ENCODE data around the gene CRCP. TPM values are rescaled to one million over a fixed set of nuclear protein-coding genes. Genes with fewer than 3 reads are reported as not detected.
A peak's percentile ranks its signal among the peaks of the same experiment; 100 is the strongest.
"Not testable (repeated sequence)": the region's sequence is repeated elsewhere in the genome, so short reads cannot be mapped to it uniquely, and the experiment has no call there.

CRCP gene
- polyA plus RNA-seq (2011; rRNA removed) (24.7 and 24.8 TPM in 2 replicates), polyA minus RNA-seq (2011; rRNA and poly(A)+ RNA removed) (22.5 and 32.3 TPM in 2 replicates)

DNA sequence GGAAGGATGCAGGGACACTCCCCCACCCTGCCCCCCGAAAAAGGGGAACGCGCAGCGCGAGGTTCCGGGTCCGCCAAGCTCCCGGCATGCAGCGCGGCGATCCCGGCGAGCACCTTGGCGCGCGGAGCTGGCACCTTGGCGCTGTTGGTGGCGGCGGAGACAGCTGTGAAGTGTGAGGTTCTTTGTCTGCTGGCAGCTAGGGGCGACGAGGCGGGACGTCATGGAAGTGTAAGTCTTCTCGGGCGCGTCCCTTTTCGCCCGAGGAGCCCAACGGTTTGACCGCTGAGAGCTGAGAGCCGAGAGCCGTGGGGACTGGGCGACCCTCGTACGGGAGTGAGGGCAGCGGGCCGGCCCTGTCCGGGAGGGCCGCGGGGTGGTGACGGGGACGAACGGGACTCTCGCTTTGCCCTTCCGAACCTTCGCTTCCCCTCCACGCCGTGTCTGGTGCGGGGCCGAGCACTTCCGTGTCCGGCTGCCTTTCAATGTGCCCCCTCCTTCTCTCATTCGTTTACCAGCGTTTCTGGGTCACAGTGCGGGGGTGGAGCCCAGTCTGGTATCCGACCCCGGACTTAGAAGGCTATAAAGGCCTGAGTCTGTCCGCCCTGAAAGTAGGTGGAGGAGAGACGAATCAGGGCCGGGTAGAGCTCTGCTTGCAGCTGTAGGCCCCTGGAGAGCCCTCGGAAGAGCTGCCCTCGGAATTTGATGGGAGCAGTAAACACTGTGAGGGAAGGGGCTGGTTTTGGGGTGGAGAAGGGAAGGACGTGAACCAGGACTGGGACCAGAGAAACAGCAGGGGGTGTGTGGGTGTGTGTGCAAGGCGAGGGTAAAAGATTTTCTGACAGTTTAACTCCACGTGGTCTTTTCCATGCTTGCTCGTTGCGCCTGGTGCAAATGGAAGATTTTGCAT, at the start of gene CRCP:
Gene CRCP (plus strand): TSS at position 105 of the 907 bp plus-strand sequence. CDS start 116 bp downstream, at position 221.
- TF ChIP-seq, protein P1, sequence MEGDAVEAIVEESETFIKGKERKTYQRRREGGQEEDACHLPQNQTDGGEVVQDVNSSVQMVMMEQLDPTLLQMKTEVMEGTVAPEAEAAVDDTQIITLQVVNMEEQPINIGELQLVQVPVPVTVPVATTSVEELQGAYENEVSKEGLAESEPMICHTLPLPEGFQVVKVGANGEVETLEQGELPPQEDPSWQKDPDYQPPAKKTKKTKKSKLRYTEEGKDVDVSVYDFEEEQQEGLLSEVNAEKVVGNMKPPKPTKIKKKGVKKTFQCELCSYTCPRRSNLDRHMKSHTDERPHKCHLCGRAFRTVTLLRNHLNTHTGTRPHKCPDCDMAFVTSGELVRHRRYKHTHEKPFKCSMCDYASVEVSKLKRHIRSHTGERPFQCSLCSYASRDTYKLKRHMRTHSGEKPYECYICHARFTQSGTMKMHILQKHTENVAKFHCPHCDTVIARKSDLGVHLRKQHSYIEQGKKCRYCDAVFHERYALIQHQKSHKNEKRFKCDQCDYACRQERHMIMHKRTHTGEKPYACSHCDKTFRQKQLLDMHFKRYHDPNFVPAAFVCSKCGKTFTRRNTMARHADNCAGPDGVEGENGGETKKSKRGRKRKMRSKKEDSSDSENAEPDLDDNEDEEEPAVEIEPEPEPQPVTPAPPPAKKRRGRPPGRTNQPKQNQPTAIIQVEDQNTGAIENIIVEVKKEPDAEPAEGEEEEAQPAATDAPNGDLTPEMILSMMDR (IDR thresholded peaks at IDR 0.05; ENCODE audit: insufficient read depth, low read depth, low read length) = peak; percentile 52
- POLR2A ChIA-PET = no interaction called here
- DNase-seq (ENCODE audit: low read depth) = no peak
- Histone ChIP-seq H3K36me3 (ENCODE audit: control insufficient read depth, insufficient read depth, low read length) (no peaks in the 10 kb centered on the region), H3K27me3 (ENCODE audit: control insufficient read depth, insufficient read depth, low read length) (no peaks in the 10 kb centered on the region), H3K4me3 (ENCODE audit: low read depth, low read length) (peak within 1 kb of the TSS; percentile 98)
- CTCF ChIA-PET = interaction anchor here (0.9 to 2.2 kb wide), 3 partner anchors 10 to 102 kb away, joined by 3 to 11 read pairs (median 3); no protein-coding TSS in a partner anchor

DNA sequence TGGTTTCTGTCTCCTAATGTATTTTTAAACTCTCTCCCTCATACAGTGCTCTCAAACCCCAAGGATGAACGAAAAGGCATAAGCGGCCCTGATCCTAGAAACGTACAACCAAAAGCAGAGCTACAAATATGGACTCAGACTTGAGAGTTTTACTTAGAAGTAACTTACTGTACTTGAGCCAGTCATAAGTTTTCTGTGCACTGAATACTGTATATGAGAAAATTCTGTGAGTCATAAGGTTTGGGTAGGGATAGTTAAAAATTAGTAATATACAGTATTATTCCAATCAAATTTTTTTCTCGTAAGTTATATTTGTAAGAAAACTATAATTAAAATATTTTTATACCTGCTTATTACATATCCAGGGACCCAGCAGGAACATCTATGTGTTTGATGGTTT, 44.9 kb upstream of the CRCP start:
- H3K4me3 ChIP-seq (ENCODE audit: low read depth, low read length) = no peak overlapping the region
- no peaks in the 10 kb centered on the region for H3K36me3 ChIP-seq (ENCODE audit: control insufficient read depth, insufficient read depth, low read length)
- ChIA-PET POLR2A (no interaction called here), CTCF (interaction anchor here (0.7 to 1.2 kb wide), 2 partner anchors 17 to 26 kb away, joined by 3 read pairs; no protein-coding TSS in a partner anchor)
- H3K27me3 ChIP-seq (ENCODE audit: control insufficient read depth, insufficient read depth, low read length) = no peaks in the 10 kb centered on the region
- DNase-seq (ENCODE audit: low read depth) = no peak
- TF ChIP-seq, protein P1 (IDR thresholded peaks at IDR 0.05; ENCODE audit: insufficient read depth, low read depth, low read length) = no peak

- no peak for DNase-seq (ENCODE audit: low read depth)
- TF ChIP-seq, protein P1 (IDR thresholded peaks at IDR 0.05; ENCODE audit: insufficient read depth, low read depth, low read length) = no peak
- Histone ChIP-seq H3K36me3 (ENCODE audit: control insufficient read depth, insufficient read depth, low read length) (no peaks in the 10 kb centered on the region), H3K4me3 (ENCODE audit: low read depth, low read length) (no peak overlapping the region), H3K27me3 (ENCODE audit: control insufficient read depth, insufficient read depth, low read length) (no peaks in the 10 kb centered on the region)
- ChIA-PET CTCF (interaction anchor here (0.6 to 1.5 kb wide), 4 partner anchors 16 to 635 kb away, joined by 3 to 4 read pairs (median 4); no protein-coding TSS in a partner anchor), POLR2A (no interaction called here)
Observed at GRCh38 chr7:66070222-66070621, 44.4 kb upstream of the CRCP start.

DNA sequence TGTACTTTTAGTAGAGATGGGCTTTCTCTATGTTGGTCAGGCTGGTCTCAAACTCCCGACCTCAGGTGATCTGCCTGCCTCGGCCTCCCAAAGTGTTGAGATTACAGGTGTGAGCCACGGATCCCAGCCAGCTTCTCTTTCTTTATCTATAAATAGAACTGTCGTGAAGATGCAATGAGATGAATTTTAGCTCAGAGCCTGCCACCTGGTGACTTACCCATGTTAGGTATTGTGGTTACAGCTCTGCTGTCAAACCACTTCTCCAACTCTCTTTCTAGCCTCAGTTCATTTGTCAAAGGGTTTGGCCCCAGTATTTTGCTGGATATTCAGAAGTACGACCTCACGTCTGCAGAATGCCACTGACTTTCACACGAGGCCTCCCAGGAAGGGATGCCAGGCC, 42.4 kb upstream of the CRCP start:
- POLR2A ChIA-PET = not testable (repeated sequence)

GRCh38 chr7:66075590-66076461, 38.8 kb upstream of the CRCP start, which contains the start of gene ASL:
ASL (plus strand) TSS chr7:66075819; CDS start chr7:66076082, 263 bp downstream.
- ChIA-PET POLR2A (interaction anchor here (0.5 to 0.6 kb wide), 3 partner anchors 12 to 462 kb away, joined by 4 to 12 read pairs (median 5); no protein-coding TSS in a partner anchor), CTCF (no interaction called here)
- no peaks in the 10 kb centered on the region for H3K27me3 ChIP-seq (ENCODE audit: control insufficient read depth, insufficient read depth, low read length)
- TF ChIP-seq, protein P1 (IDR thresholded peaks at IDR 0.05; ENCODE audit: insufficient read depth, low read depth, low read length) = no peak
- peak; percentile 50 for DNase-seq (ENCODE audit: low read depth)
- peak within 1 kb of the TSS; percentile 95 for H3K4me3 ChIP-seq (ENCODE audit: low read depth, low read length)
- H3K36me3 ChIP-seq (ENCODE audit: control insufficient read depth, insufficient read depth, low read length) = peaks cover 2% of the 10 kb centered on the region

More for the DNA sequence above, 42.4 kb upstream of the CRCP start:
- not testable (repeated sequence) for H3K27me3 ChIP-seq (ENCODE audit: control insufficient read depth, insufficient read depth, low read length); H3K4me3 ChIP-seq (ENCODE audit: low read depth, low read length); H3K36me3 ChIP-seq (ENCODE audit: control insufficient read depth, insufficient read depth, low read length); DNase-seq (ENCODE audit: low read depth)
- CTCF ChIA-PET = interaction anchor here (1.1 kb wide), 1 partner anchor 25 kb away, joined by 3 read pairs; no protein-coding TSS in a partner anchor
